Naive thymus-derived CD8-positive, alpha-beta T cell (primary cell): ENCODE data around the gene PCSK4. TPM values are rescaled to one million over a fixed set of nuclear protein-coding genes. Genes with fewer than 3 reads are reported as not detected.
A peak's percentile ranks its signal among the peaks of the same experiment; 100 is the strongest.

Experiments
- ATAC-seq, 2 donors: fragments of 150-1000 bp; cut with Tn5 transposase in 1 of 2; sonication (Bioruptor Pico), chemical (Tn5 transposase) in 1 of 2; 1 replicate in 1 of 2; 2 replicates in 1 of 2; pipeline ENCODE4 v1.10.0; 2021; ENCODE audit warnings: mild to moderate bottlenecking in 2 of 2, moderate library complexity in 2 of 2
- POLR2A ChIA-PET: fragments of 350-600 bp; sonication (Branson Sonifier 250); formaldehyde crosslinking; loops from one replicate; lab custom pipeline; 2021; ENCODE audit warnings: antibody characterized with exemption; lab: Charles Lee
- DNase-seq, 10 donors: peaks; one replicate each; pipeline versions ENCODE4 v3.0.0 to v3.0.0-alpha.2; 2020 to 2022
- H3K27ac Mint-ChIP-seq, 10 donors: one replicate each; pipeline ENCODE4 v1.8.0; 2020 to 2022; ENCODE audit warnings: mild to moderate bottlenecking in 10 of 10, mixed read lengths in 10 of 10, moderate library complexity in 4 of 10, inconsistent platforms in 1 of 10
- H3K27me3 Mint-ChIP-seq, 5 donors: one replicate each; pipeline ENCODE4 v1.8.0; 2021 to 2022; ENCODE audit warnings: mixed read lengths in 5 of 5
- H3K36me3 Mint-ChIP-seq, 3 donors: one replicate each; pipeline ENCODE4 v1.8.0; 2020 to 2022; ENCODE audit warnings: mixed read lengths in 3 of 3, mild to moderate bottlenecking in 2 of 3, inconsistent platforms in 1 of 3
- H3K4me1 Mint-ChIP-seq, 4 donors: one replicate each; pipeline ENCODE4 v1.8.0; 2021 to 2022; ENCODE audit warnings: mixed read lengths in 4 of 4
- H3K4me3 Mint-ChIP-seq, 10 donors: one replicate each; pipeline ENCODE4 v1.8.0; 2020 to 2022; ENCODE audit warnings: mild to moderate bottlenecking in 10 of 10, mixed read lengths in 10 of 10, moderate library complexity in 6 of 10, inconsistent platforms in 1 of 10
- H3K9me3 Mint-ChIP-seq, 9 donors: one replicate each; pipeline ENCODE4 v1.8.0; 2020 to 2022; ENCODE audit warnings: mixed read lengths in 9 of 9, mild to moderate bottlenecking in 3 of 9, inconsistent platforms in 1 of 9, moderate library complexity in 1 of 9
- polyA plus RNA-seq, 3 donors: library from polyadenylated mRNA; unstranded; fragments of 300-500 nt; fragmentation: Illumina TruSeq; gene quantifications; one replicate each; pipeline ENCODE4 v1.2.3, GENCODE V29; 2021
- total RNA-seq, 8 experiments: library from RNA in 2 of 8; stranded (reverse) in 2 of 8; gene quantifications; one replicate each; pipeline ENCODE4 v1.2.3 and lab custom pipeline; 2021 to 2026

PCSK4 gene
- total and polyA plus RNA-seq, 5 experiments from 2014 or later: 0.35 to 12.0 (median 1.3) TPM

GRCh38 chr19:1470305-1471009 lies 19.7 kb downstream of the PCSK4 start:
- Mint-ChIP-seq H3K9me3 (no peaks in the 10 kb centered on the region), H3K27me3 (peaks cover 0 to 10% (median 0%) of the 10 kb centered on the region in 5 donors), H3K36me3 (no peaks in the 10 kb centered on the region), H3K27ac (no peak overlapping the region), H3K4me3 (peak overlapping the region; percentile 64 to 86 (median 76)), H3K4me1 (peaks cover 9 to 22% (median 17%) of the 10 kb centered on the region in 4 donors)
- POLR2A ChIA-PET: interaction anchor here (0.6 to 1.9 kb wide), 6 partner anchors 15 to 62 kb away, joined by 3 to 11 read pairs (median 3); partner anchors contain the start of gene RPS15
- DNase-seq (peak; percentile 45 to 86 (median 60)), ATAC-seq (peak; percentile 67 to 69)

- peaks cover 0 to 11% (median 0%) of the 10 kb centered on the region in 5 donors for H3K27me3 Mint-ChIP-seq
- H3K27ac Mint-ChIP-seq: no peak overlapping the region
Observed at GRCh38 chr19:1470055-1470304, 20.2 kb downstream of the PCSK4 start.

GRCh38 chr19:1469255-1470054 lies 20.7 kb downstream of the PCSK4 start:
- DNase-seq (peak in 2 of 10 donors; percentile 16 to 34), ATAC-seq (peak; percentile 37 to 57)
- H3K36me3 Mint-ChIP-seq: no peaks in the 10 kb centered on the region
- no peak overlapping the region for H3K27ac Mint-ChIP-seq
- POLR2A ChIA-PET: interaction anchor here (1.1 to 2.5 kb wide), 2 partner anchors 11 to 25 kb away, joined by 7 to 9 read pairs; no protein-coding TSS in a partner anchor
- no peaks in the 10 kb centered on the region for H3K9me3 Mint-ChIP-seq
- peaks cover 9 to 22% (median 17%) of the 10 kb centered on the region in 4 donors for H3K4me1 Mint-ChIP-seq
- H3K27me3 Mint-ChIP-seq: peaks cover 0 to 13% (median 0%) of the 10 kb centered on the region in 5 donors
- H3K4me3 Mint-ChIP-seq: peak overlapping the region in 4 of 10 donors; percentile 69 to 79 (median 76)

More at GRCh38 chr19:1470055-1470304, 20.2 kb downstream of the PCSK4 start:
- Mint-ChIP-seq H3K4me3 (peak overlapping the region; percentile 62 to 86 (median 76)), H3K9me3 (no peaks in the 10 kb centered on the region), H3K4me1 (peaks cover 9 to 22% (median 17%) of the 10 kb centered on the region in 4 donors), H3K36me3 (no peaks in the 10 kb centered on the region)
- no peak for ATAC-seq
- POLR2A ChIA-PET: interaction anchor here (0.6 to 1.8 kb wide), 4 partner anchors 25 to 61 kb away, joined by 3 to 5 read pairs (median 3); partner anchors contain the start of gene RPS15
- no peak for DNase-seq

DNA sequence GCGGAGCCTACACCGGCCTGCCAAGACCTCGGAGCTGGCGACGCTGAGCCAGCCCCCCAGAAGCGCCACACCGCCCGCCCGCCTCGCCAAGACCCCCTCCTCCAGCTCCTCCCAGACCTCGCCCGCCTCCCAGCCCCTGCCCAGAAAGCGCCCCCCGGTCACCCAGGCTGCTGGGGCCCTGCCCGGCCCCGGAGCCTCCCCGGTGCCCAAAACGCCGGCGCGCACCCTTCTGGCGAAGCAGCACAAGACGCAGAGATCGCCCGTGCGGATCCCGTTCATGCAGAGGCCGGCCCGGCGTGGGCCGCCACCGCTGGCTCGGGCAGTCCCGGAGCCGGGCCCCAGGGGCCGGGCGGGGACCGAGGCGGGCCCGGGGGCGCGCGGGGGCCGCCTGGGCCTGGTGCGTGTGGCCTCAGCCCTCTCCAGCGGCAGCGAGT lies 21.3 kb downstream of the PCSK4 start:
- no peaks in the 10 kb centered on the region for H3K9me3 Mint-ChIP-seq
- peaks cover 9 to 24% (median 17%) of the 10 kb centered on the region in 4 donors for H3K4me1 Mint-ChIP-seq
- H3K36me3 Mint-ChIP-seq: no peaks in the 10 kb centered on the region
- peak in 1 of 10 donors; percentile 17 for DNase-seq
- H3K27me3 Mint-ChIP-seq: peaks cover 0 to 15% (median 0%) of the 10 kb centered on the region in 5 donors
- POLR2A ChIA-PET: interaction anchor here (1.1 to 2.5 kb wide), 2 partner anchors 11 to 24 kb away, joined by 7 to 9 read pairs; no protein-coding TSS in a partner anchor
- peak in 1 of 2 donors; percentile 2 for ATAC-seq
- no peak overlapping the region for H3K27ac Mint-ChIP-seq
- H3K4me3 Mint-ChIP-seq: peak overlapping the region in 7 of 10 donors; percentile 12 to 72 (median 39)

DNA sequence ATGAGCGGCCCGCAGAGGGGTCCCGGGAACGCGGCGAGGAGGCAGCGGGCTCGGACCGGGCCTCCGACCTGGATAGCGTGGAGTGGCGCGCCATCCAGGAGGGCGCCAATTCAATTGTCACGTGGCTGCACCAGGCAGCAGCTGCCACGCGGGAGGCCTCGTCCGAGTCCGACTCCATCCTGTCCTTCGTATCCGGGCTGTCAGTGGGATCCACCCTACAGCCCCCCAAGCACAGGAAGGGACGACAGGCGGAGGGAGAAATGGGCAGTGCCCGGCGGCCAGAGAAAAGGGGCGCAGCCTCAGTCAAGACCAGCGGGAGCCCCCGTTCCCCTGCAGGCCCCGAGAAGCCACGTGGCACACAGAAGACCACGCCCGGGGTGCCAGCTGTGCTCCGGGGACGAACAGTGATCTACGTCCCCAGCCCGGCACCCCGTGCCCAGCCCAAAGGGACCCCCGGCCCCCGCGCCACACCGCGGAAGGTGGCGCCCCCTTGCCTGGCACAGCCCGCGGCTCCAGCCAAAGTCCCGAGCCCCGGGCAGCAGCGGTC lies 21.8 kb downstream of the PCSK4 start:
- DNase-seq (peak in 1 of 10 donors; percentile 10), ATAC-seq (no peak)
- no peak overlapping the region for H3K27ac Mint-ChIP-seq
- peak overlapping the region in 8 of 10 donors; percentile 6 to 72 (median 48) for H3K4me3 Mint-ChIP-seq
- H3K9me3 Mint-ChIP-seq: no peaks in the 10 kb centered on the region
- H3K4me1 Mint-ChIP-seq: peaks cover 9 to 22% (median 16%) of the 10 kb centered on the region in 4 donors
- H3K27me3 Mint-ChIP-seq: peaks cover 0 to 15% (median 0%) of the 10 kb centered on the region in 5 donors
- POLR2A ChIA-PET: interaction anchor here (0.8 to 2.5 kb wide), 3 partner anchors 10 to 24 kb away, joined by 3 to 9 read pairs (median 7); no protein-coding TSS in a partner anchor
- peaks cover 0 to 1% (median 0%) of the 10 kb centered on the region in 3 donors for H3K36me3 Mint-ChIP-seq

DNA sequence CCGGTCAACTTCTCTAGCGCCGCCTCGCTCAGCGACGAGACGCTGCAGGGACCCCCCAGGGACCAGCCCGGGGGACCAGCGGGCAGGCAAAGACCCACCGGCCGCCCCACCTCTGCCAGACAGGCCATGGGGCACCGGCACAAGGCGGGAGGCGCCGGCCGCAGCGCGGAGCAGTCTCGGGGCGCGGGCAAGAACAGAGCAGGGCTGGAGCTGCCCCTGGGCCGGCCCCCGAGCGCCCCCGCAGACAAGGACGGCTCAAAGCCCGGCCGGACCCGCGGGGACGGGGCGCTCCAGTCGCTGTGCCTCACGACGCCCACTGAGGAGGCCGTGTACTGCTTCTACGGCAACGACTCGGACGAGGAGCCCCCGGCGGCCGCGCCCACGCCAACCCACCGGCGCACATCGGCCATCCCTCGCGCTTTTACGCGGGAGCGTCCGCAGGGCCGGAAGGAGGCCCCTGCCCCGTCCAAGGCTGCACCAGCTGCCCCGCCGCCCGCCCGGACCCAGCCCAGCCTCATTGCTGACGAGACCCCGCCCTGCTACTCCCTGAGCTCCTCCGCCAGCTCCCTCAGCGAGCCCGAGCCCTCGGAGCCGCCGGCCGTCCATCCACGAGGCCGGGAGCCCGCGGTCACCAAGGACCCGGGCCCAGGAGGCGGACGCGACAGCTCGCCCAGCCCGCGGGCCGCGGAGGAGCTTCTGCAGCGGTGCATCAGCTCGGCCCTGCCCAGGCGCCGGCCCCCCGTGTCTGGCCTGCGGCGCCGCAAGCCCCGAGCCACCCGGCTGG lies 22.5 kb downstream of the PCSK4 start:
- DNase-seq: peak in 1 of 10 donors; percentile 8
- POLR2A ChIA-PET: interaction anchor here (0.8 to 2.5 kb wide), 4 partner anchors 10 to 198 kb away, joined by 3 to 11 read pairs (median 6); partner anchors contain the start of gene CIRBP
- peak overlapping the region in 1 of 10 donors; percentile 39 for H3K4me3 Mint-ChIP-seq
- peaks cover 0 to 2% (median 0%) of the 10 kb centered on the region in 3 donors for H3K36me3 Mint-ChIP-seq
- peaks cover 6 to 18% (median 14%) of the 10 kb centered on the region in 4 donors for H3K4me1 Mint-ChIP-seq
- H3K27me3 Mint-ChIP-seq: peaks cover 0 to 15% (median 0%) of the 10 kb centered on the region in 5 donors
- no peak for ATAC-seq
- no peak overlapping the region for H3K27ac Mint-ChIP-seq
- H3K9me3 Mint-ChIP-seq: no peaks in the 10 kb centered on the region

- ATAC-seq (no peak), DNase-seq (no peak)
- H3K9me3 Mint-ChIP-seq: no peaks in the 10 kb centered on the region
- no peak overlapping the region for H3K27ac Mint-ChIP-seq
- no peak overlapping the region for H3K4me3 Mint-ChIP-seq
- POLR2A ChIA-PET: interaction anchor here (1.3 to 2.5 kb wide), 3 partner anchors 9 to 198 kb away, joined by 4 to 11 read pairs (median 9); partner anchors contain the start of gene CIRBP
- H3K4me1 Mint-ChIP-seq: peaks cover 6 to 18% (median 14%) of the 10 kb centered on the region in 4 donors
- H3K27me3 Mint-ChIP-seq: peaks cover 0 to 15% (median 0%) of the 10 kb centered on the region in 5 donors
- H3K36me3 Mint-ChIP-seq: peaks cover 0 to 2% (median 0%) of the 10 kb centered on the region in 3 donors
Observed at GRCh38 chr19:1467215-1467489, 23.0 kb downstream of the PCSK4 start.

- Mint-ChIP-seq H3K27ac (no peak overlapping the region), H3K4me3 (peak overlapping the region in 4 of 10 donors; percentile 14 to 31 (median 22)), H3K36me3 (peaks cover 0 to 2% (median 0%) of the 10 kb centered on the region in 3 donors), H3K9me3 (no peaks in the 10 kb centered on the region), H3K27me3 (peaks cover 0 to 15% (median 0%) of the 10 kb centered on the region in 5 donors), H3K4me1 (peaks cover 5 to 15% (median 12%) of the 10 kb centered on the region in 4 donors)
- POLR2A ChIA-PET: interaction anchor here (1.1 to 2.5 kb wide), 4 partner anchors 8 to 197 kb away, joined by 4 to 11 read pairs (median 6); partner anchors contain the start of gene CIRBP
- ATAC-seq (no peak), DNase-seq (no peak)
Observed at GRCh38 chr19:1466461-1467214, 23.5 kb downstream of the PCSK4 start.

- POLR2A ChIA-PET: interaction anchor here (1.1 to 2.0 kb wide), 3 partner anchors 13 to 197 kb away, joined by 4 to 11 read pairs (median 4); partner anchors contain the start of gene CIRBP
- no peak for ATAC-seq
- H3K9me3 Mint-ChIP-seq: no peaks in the 10 kb centered on the region
- no peak overlapping the region for H3K27ac Mint-ChIP-seq
- no peak overlapping the region for H3K4me3 Mint-ChIP-seq
- peaks cover 0 to 15% (median 0%) of the 10 kb centered on the region in 5 donors for H3K27me3 Mint-ChIP-seq
- peak in 1 of 10 donors; percentile 3 for DNase-seq
- H3K4me1 Mint-ChIP-seq: peaks cover 3 to 10% (median 8%) of the 10 kb centered on the region in 4 donors
- peaks cover 0 to 4% (median 3%) of the 10 kb centered on the region in 3 donors for H3K36me3 Mint-ChIP-seq
Observed at GRCh38 chr19:1466018-1466460, 24.1 kb downstream of the PCSK4 start.

GRCh38 chr19:1465191-1466016 lies 24.7 kb downstream of the PCSK4 start:
- no peaks in the 10 kb centered on the region for H3K9me3 Mint-ChIP-seq
- H3K27ac Mint-ChIP-seq: no peak overlapping the region
- ATAC-seq: peak in 1 of 2 donors; percentile 23
- peaks cover 0 to 5% (median 4%) of the 10 kb centered on the region in 3 donors for H3K36me3 Mint-ChIP-seq
- peak in 1 of 10 donors; percentile 19 for DNase-seq
- H3K27me3 Mint-ChIP-seq: peaks cover 0 to 15% (median 0%) of the 10 kb centered on the region in 5 donors
- peaks cover 3 to 10% (median 7%) of the 10 kb centered on the region in 4 donors for H3K4me1 Mint-ChIP-seq
- H3K4me3 Mint-ChIP-seq: no peak overlapping the region
- POLR2A ChIA-PET: interaction anchor here (1.1 kb wide), 1 partner anchor 12 kb away, joined by 4 read pairs; no protein-coding TSS in a partner anchor
